Breast epithelium (tissue), 3 donors: ENCODE data around the gene REPS2.

Experiments
- CTCF ChIP-seq, 3 donors: fragments of 450-650 bp; IDR thresholded peaks; one replicate each; pipeline ENCODE4 v1.5.1; 2016 to 2017; ENCODE audit warnings: antibody characterized with exemption in 3 of 3, mild to moderate bottlenecking in 3 of 3, moderate library complexity in 3 of 3
- POLR2A ChIP-seq: fragments of 450-650 bp; IDR thresholded peaks from one replicate; pipeline ENCODE4 v1.6.1; 2016; ENCODE audit warnings: antibody characterized with exemption, mild to moderate bottlenecking, moderate library complexity
- POLR2AphosphoS5 ChIP-seq, 3 donors: sonication (generic); formaldehyde crosslinking; IDR thresholded peaks; one replicate each; pipeline ENCODE4 v1.6.1; 2017; ENCODE audit warnings: antibody characterized with exemption in 3 of 3

DNA sequence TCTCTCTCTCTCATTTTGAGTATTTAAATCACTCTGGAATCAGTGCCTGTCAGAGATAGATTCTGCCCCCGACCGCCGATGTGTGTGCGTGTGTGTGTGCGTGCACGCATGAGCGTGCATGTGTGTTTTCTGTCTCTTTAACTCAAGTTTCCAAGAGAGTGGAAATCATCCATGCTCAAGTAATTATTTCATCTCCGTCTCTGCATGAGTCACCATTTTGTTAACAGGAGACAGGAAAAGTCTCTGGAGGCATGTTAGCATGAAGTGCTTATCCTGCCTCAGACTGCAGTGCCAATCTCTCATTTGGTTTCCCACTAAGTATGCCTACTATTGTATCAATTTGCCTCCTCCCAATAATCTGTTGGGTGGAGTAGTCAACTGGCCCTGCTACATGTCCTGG lies 245.6 kb downstream of the REPS2 start:
- TF ChIP-seq CTCF (IDR thresholded peaks at IDR 0.05) (no peak), POLR2A (no peak), POLR2AphosphoS5 (IDR thresholded peaks at IDR 0.05) (no peak)
